ENCODE data around the gene CAMTA1.

GRCh38 chr1:7552402-7552801 is 767.1 kb downstream of the CAMTA1 start:
- TF ChIP-seq CTCF (IDR thresholded peaks at IDR 0.05; ENCODE audit: poor library complexity): no peak
- TF ChIP-seq EZH2 (IDR thresholded peaks at IDR 0.05; ENCODE audit: borderline replicate concordance): no peak

Measured in hepatocyte (in vitro differentiated cells).